Neuronal stem cell (in vitro differentiated cells): ENCODE measurements around the gene GSTT4.
"Not testable (repeated sequence)": the region's sequence is repeated elsewhere in the genome, so short reads cannot be mapped to it uniquely, and the experiment has no call there.

Experiments used
- DNase-seq: peaks from one replicate; pipeline ENCODE4 v3.0.0-alpha.2; 2013; ENCODE audit warnings: low spot score
- H2AFZ ChIP-seq: one replicate; pipeline ENCODE4 v1.6.1; 2013; ENCODE audit warnings: mild to moderate bottlenecking, low read length, inconsistent platforms
- H2AK5ac ChIP-seq: 2 replicates; pipeline ENCODE4 v1.6.1; 2013; ENCODE audit warnings: low read depth, mild to moderate bottlenecking, inconsistent platforms, low read length, moderate library complexity, mixed read lengths
- H2BK120ac ChIP-seq: 2 replicates; pipeline ENCODE4 v1.6.1; 2013; ENCODE audit warnings: low read depth, mild to moderate bottlenecking, inconsistent platforms, low read length, moderate library complexity, mixed read lengths
- H2BK12ac ChIP-seq: one replicate; pipeline ENCODE4 v1.6.1; 2013; ENCODE audit warnings: low read length, inconsistent platforms
- H2BK15ac ChIP-seq: 2 replicates; pipeline ENCODE4 v1.6.1; 2013; ENCODE audit warnings: mild to moderate bottlenecking, low read length, inconsistent platforms, mixed read lengths
- H2BK5ac ChIP-seq: one replicate; pipeline ENCODE4 v1.6.1; 2013; ENCODE audit warnings: inconsistent platforms, mild to moderate bottlenecking, low read length, moderate library complexity
- H3K14ac ChIP-seq: one replicate; pipeline ENCODE4 v1.6.1; 2013; ENCODE audit warnings: low read length, inconsistent platforms
- H3K18ac ChIP-seq: 2 replicates; pipeline ENCODE4 v1.6.1; 2013; ENCODE audit warnings: low read length, inconsistent platforms
- H3K23ac ChIP-seq: 2 replicates; pipeline ENCODE4 v1.6.1; 2013; ENCODE audit warnings: low read depth, mild to moderate bottlenecking, mixed read lengths, low read length, inconsistent platforms; ENCODE audit not compliant: poor library complexity
- H3K27ac ChIP-seq: replicated peaks from 3 replicates; pipeline ENCODE4 v1.5.1; 2013; ENCODE audit warnings: low read length, inconsistent platforms
- H3K27me3 ChIP-seq, 3 experiments: 2 replicates each; pipeline ENCODE4 v1.6.1; 2013; ENCODE audit warnings: low read length in 3 of 3, mild to moderate bottlenecking in 2 of 3, inconsistent platforms in 1 of 3, low read depth in 1 of 3, mixed read lengths in 1 of 3, moderate library complexity in 1 of 3; ENCODE audit not compliant: control insufficient read depth in 3 of 3, insufficient read depth in 3 of 3
- H3K36me3 ChIP-seq, 2 donors: replicated peaks in 1 of 2; 2 replicates each; pipeline ENCODE4 v1.6.1; 2013; ENCODE audit warnings: low read length in 2 of 2; ENCODE audit not compliant: control insufficient read depth in 2 of 2, insufficient read depth in 2 of 2
- H3K4ac ChIP-seq: 2 replicates; pipeline ENCODE4 v1.6.1; 2013; ENCODE audit warnings: inconsistent platforms, mild to moderate bottlenecking, low read length, moderate library complexity
- H3K4me1 ChIP-seq, 2 donors: 1 replicate in 1 of 2; 2 replicates in 1 of 2; pipeline ENCODE4 v1.6.1; 2013; ENCODE audit warnings: low read length in 2 of 2, low read depth in 1 of 2; ENCODE audit not compliant: control insufficient read depth in 2 of 2, insufficient read depth in 1 of 2
- H3K4me2 ChIP-seq: one replicate; pipeline ENCODE4 v1.6.1; 2013; ENCODE audit warnings: mild to moderate bottlenecking, low read length, inconsistent platforms; ENCODE audit not compliant: insufficient read depth, poor library complexity, severe bottlenecking
- H3K4me3 ChIP-seq, 2 donors: 2 replicates each; pipeline ENCODE4 v1.5.1; 2013; ENCODE audit warnings: low read length in 2 of 2, mild to moderate bottlenecking in 2 of 2, inconsistent platforms in 1 of 2, moderate library complexity in 1 of 2
- H3K79me1 ChIP-seq: one replicate; pipeline ENCODE4 v1.6.1; 2013; ENCODE audit warnings: low read depth, mild to moderate bottlenecking, inconsistent platforms, low read length, moderate library complexity
- H3K9ac ChIP-seq: one replicate; pipeline ENCODE4 v1.6.1; 2013; ENCODE audit warnings: mild to moderate bottlenecking, low read depth, low read length, inconsistent platforms; ENCODE audit not compliant: poor library complexity
- H3K9me3 ChIP-seq, 2 donors: replicated peaks in 1 of 2; 2 replicates each; pipeline versions ENCODE3 to v1.6.1; 2013; ENCODE audit warnings: low read length in 2 of 2, mild to moderate bottlenecking in 2 of 2, inconsistent platforms in 1 of 2, low read depth in 1 of 2, mixed read lengths in 1 of 2, moderate library complexity in 1 of 2; ENCODE audit not compliant: control insufficient read depth in 2 of 2, insufficient read depth in 1 of 2
- H4K8ac ChIP-seq: one replicate; pipeline ENCODE4 v1.6.1; 2013; ENCODE audit warnings: low read depth, mild to moderate bottlenecking, inconsistent platforms, low read length, moderate library complexity
- H4K91ac ChIP-seq: one replicate; pipeline ENCODE4 v1.6.1; 2013; ENCODE audit warnings: low read length, low read depth, mild to moderate bottlenecking, inconsistent platforms; ENCODE audit not compliant: poor library complexity
- WGBS, 2 donors: extraction: QIAGEN DNeasy Blood & Tissue Kit; methylation state at CpG; one replicate each; pipeline ENCODE4 v1.1.7; 2013; ENCODE audit warnings: missing lambda C conversion rate in 2 of 2, mixed read lengths in 1 of 2; ENCODE audit not compliant: insufficient read length in 2 of 2, insufficient replicate concordance in 1 of 2; ENCODE audit errors: extremely low coverage in 2 of 2; 5-methylcytosine and 5-hydroxymethylcytosine counted together

Gene GSTT4

GRCh38 chr22:23955886-23956285 is 49.4 kb downstream of the GSTT4 start:
- H2BK15ac ChIP-seq = not testable (repeated sequence)

GRCh38 chr22:23954991-23955305 is 50.3 kb downstream of the GSTT4 start:
- H2BK120ac ChIP-seq, H3K4me1 ChIP-seq, H4K8ac ChIP-seq, H3K79me1 ChIP-seq, H3K4ac ChIP-seq, H3K9me3 ChIP-seq, H3K36me3 ChIP-seq, H3K4me2 ChIP-seq, H2AFZ ChIP-seq, H3K9ac ChIP-seq, DNase-seq, H2BK5ac ChIP-seq, H3K14ac ChIP-seq, H4K91ac ChIP-seq, H2BK12ac ChIP-seq, H3K27ac ChIP-seq, H3K4me3 ChIP-seq, H3K18ac ChIP-seq, H3K23ac ChIP-seq, H2AK5ac ChIP-seq, H2BK15ac ChIP-seq, H3K27me3 ChIP-seq: not testable (repeated sequence)
- WGBS, 2 donors = no CpG with 5 or more reads among the region's 6 CpGs

More at GRCh38 chr22:23955886-23956285, 49.4 kb downstream of the GSTT4 start:
- H3K79me1 ChIP-seq, H2AFZ ChIP-seq, H3K27ac ChIP-seq, H2BK120ac ChIP-seq, DNase-seq, H2BK5ac ChIP-seq, H3K4me3 ChIP-seq, H2BK12ac ChIP-seq, H4K91ac ChIP-seq, H3K23ac ChIP-seq, H3K27me3 ChIP-seq, H3K4me2 ChIP-seq, H3K4me1 ChIP-seq, H3K18ac ChIP-seq, H3K9me3 ChIP-seq, H2AK5ac ChIP-seq, H3K36me3 ChIP-seq, H3K14ac ChIP-seq, H4K8ac ChIP-seq, H3K4ac ChIP-seq, H3K9ac ChIP-seq: not testable (repeated sequence)
- no CpG with 5 or more reads among the region's 8 CpGs for WGBS, 2 donors

GRCh38 chr22:23954193-23954990 is 50.9 kb downstream of the GSTT4 start:
- H2AFZ ChIP-seq, DNase-seq, H3K4me2 ChIP-seq, H3K9ac ChIP-seq, H3K9me3 ChIP-seq, H3K4ac ChIP-seq, H2BK15ac ChIP-seq, H3K79me1 ChIP-seq, H3K27ac ChIP-seq, H2BK12ac ChIP-seq, H3K18ac ChIP-seq, H3K4me1 ChIP-seq, H3K36me3 ChIP-seq, H3K4me3 ChIP-seq, H4K91ac ChIP-seq, H2BK5ac ChIP-seq, H3K27me3 ChIP-seq, H4K8ac ChIP-seq, H2AK5ac ChIP-seq, H3K14ac ChIP-seq, H2BK120ac ChIP-seq, H3K23ac ChIP-seq: not testable (repeated sequence)
- 100% methylated on average over 2 of the region's 8 CpGs; no CpG with 5 or more reads in 1 of the 2 donors for WGBS, 2 donors

GRCh38 chr22:23953485-23953884 is 51.8 kb downstream of the GSTT4 start:
- H3K9ac ChIP-seq = peak overlapping the region; percentile 63
- not testable (repeated sequence) for H3K4me3 ChIP-seq, H3K18ac ChIP-seq, H3K9me3 ChIP-seq, H3K4me2 ChIP-seq, H4K8ac ChIP-seq, H2BK15ac ChIP-seq, H2BK12ac ChIP-seq, H2BK5ac ChIP-seq, H3K79me1 ChIP-seq, H3K4ac ChIP-seq, H3K36me3 ChIP-seq, H2BK120ac ChIP-seq, DNase-seq, H2AFZ ChIP-seq, H2AK5ac ChIP-seq, H3K27ac ChIP-seq, H3K14ac ChIP-seq, H3K4me1 ChIP-seq, H3K23ac ChIP-seq, H4K91ac ChIP-seq, H3K27me3 ChIP-seq
- WGBS, 2 donors = no CpG with 5 or more reads among the region's 4 CpGs
